T47D (cell line): ENCODE measurements around the gene GSPT1.
A peak's percentile ranks its signal among the peaks of the same experiment; 100 is the strongest.
"Not testable (repeated sequence)": the region's sequence is repeated elsewhere in the genome, so short reads cannot be mapped to it uniquely, and the experiment has no call there.

Experiments used
- DNase-seq, 2 experiments: peaks; one replicate each; pipeline versions ENCODE4 v3.0.0 to v3.0.0-alpha.2; 2011 to 2012; ENCODE audit warnings: low read depth in 1 of 2, low spot score in 1 of 2
- JUND ChIP-seq: IDR thresholded peaks from 2 replicates; pipeline ENCODE4 v1.6.1; 2012; ENCODE audit warnings: low read depth
- in situ Hi-C: cut with HindIII; loops from 2 replicates; pipeline ENCODE4 v1.10.0; 2016; ENCODE audit warnings: low sequenced_read_pairs, low pct_unique_long_range_greater_than_20kb

GSPT1 gene

GRCh38 chr16:11915644-11916523 is at the start of gene GSPT1:
TSS of gene GSPT1 (minus strand) at chr16:11915956. CDS start at chr16:11915720, 236 bp downstream.
- peak; percentile 90 to 99 for DNase-seq
- no peak for TF ChIP-seq JUND
- in situ Hi-C loops, result no loop called here

GRCh38 chr16:11964761-11965551 is 49.2 kb upstream of the GSPT1 start, which contains the start of gene TNFRSF17:
TSS of gene TNFRSF17 (plus strand) at chr16:11965210. CDS start at chr16:11965325, 115 bp downstream.
- in situ Hi-C loops, result no loop called here
- no peak for TF ChIP-seq JUND
- DNase-seq, result no peak

- no peak for TF ChIP-seq JUND
- DNase-seq, result no peak
- in situ Hi-C loops, result no loop called here
These were observed 48.0 kb upstream of the GSPT1 start for GRCh38 chr16:11963706-11964105.

GRCh38 chr16:11962978-11963377 is 47.2 kb upstream of the GSPT1 start:
- in situ Hi-C loops, DNase-seq: not testable (repeated sequence)

- DNase-seq, in situ Hi-C loops: not testable (repeated sequence)
These were observed 46.7 kb upstream of the GSPT1 start for GRCh38 chr16:11962457-11962856.

GRCh38 chr16:11957591-11958395 is 42.0 kb upstream of the GSPT1 start:
- DNase-seq, result no peak
- TF ChIP-seq JUND, result no peak
- in situ Hi-C loops, result no loop called here

- no peak for TF ChIP-seq JUND
- in situ Hi-C loops, result no loop called here
- DNase-seq, result no peak
These were observed 40.8 kb upstream of the GSPT1 start for GRCh38 chr16:11956558-11956957.

- TF ChIP-seq JUND, result no peak
- in situ Hi-C loops, result no loop called here
- no peak for DNase-seq
These were observed 40.0 kb upstream of the GSPT1 start for GRCh38 chr16:11955713-11956123.

- DNase-seq, in situ Hi-C loops: not testable (repeated sequence)
These were observed 37.8 kb upstream of the GSPT1 start for GRCh38 chr16:11953576-11953975.

- TF ChIP-seq JUND, result no peak
- in situ Hi-C loops, result no loop called here
These were observed 34.6 kb upstream of the GSPT1 start for GRCh38 chr16:11950388-11950787.

GRCh38 chr16:11949527-11949926 is 33.8 kb upstream of the GSPT1 start:
- in situ Hi-C loops, result no loop called here
- no peak for TF ChIP-seq JUND
- DNase-seq, result peak; percentile 48 to 82

More at GRCh38 chr16:11950388-11950787, 34.6 kb upstream of the GSPT1 start:
- DNase-seq, result no peak

GRCh38 chr16:11948819-11949218 is 33.1 kb upstream of the GSPT1 start:
- no peak for TF ChIP-seq JUND
- in situ Hi-C loops, result no loop called here
- no peak for DNase-seq
